ENCODE results near the gene RNF103. TPM values are rescaled to one million over a fixed set of nuclear protein-coding genes. Genes with fewer than 3 reads are reported as not detected.

RNF103 gene
- total and polyA plus RNA-seq, 2 of the 8 experiments (the other 6 are each of a cell fraction or from before 2014, with no cell fraction given), result 3.3 to 7.4 TPM

DNA sequence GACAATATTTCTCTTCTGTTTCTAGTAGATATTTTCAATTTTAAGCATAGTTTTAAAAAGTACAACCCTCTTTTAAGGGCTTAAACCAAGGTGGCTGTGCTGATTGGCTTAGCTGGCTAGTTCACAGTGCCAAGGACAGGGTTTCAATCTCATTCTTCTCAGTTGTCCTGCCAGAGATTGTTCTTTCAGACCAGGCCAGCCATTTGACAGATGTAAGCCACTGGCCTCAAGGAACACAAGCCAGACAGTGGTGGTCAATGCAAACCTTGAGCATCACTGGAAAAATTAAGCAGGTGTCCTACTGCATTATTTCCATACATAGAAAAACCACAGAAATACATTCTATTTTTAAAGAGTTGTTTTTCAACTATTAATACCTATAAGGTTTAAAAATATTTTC lies 5.9 kb downstream of the RNF103 start:
- H3K14ac ChIP-seq (ENCODE audit: insufficient read length), result no peak overlapping the region
- H3K23me2 ChIP-seq (ENCODE audit: low read depth, low read length), result peaks cover 7% of the 10 kb centered on the region; the same call in 1 of the 2 replicates
- no peak overlapping the region for H2BK15ac ChIP-seq (ENCODE audit: low read length)
- H2BK12ac ChIP-seq (ENCODE audit: low read depth, low read length), result no peak overlapping the region
- no peak overlapping the region for H4K5ac ChIP-seq (ENCODE audit: insufficient read length, low read depth, low read length)
- H3K23ac ChIP-seq (ENCODE audit: insufficient read length), result no peak overlapping the region
- H2BK5ac ChIP-seq (ENCODE audit: low read depth, low read length), result no peak overlapping the region
- H4K91ac ChIP-seq (replicated peaks; ENCODE audit: insufficient read length, low read length), result no peak overlapping the region
- H3K9me3 ChIP-seq (ENCODE audit: insufficient read depth in 2 of 2, low read depth in 1 of 2, low read length in 1 of 2), result no peaks in the 10 kb centered on the region
- no peak overlapping the region for H4K8ac ChIP-seq (ENCODE audit: extremely low read depth, insufficient read depth, low read length)
- H3K9ac ChIP-seq (replicated peaks in 1 of 4; ENCODE audit: extremely low read depth in 1 of 4, low read depth in 3 of 4, low read length in 3 of 4), result no peak overlapping the region
- FAIRE-seq (no peak), DNase-seq (ENCODE audit: low read depth in 1 of 2, low spot score in 2 of 2) (no peak)
- no peak overlapping the region for H3K56ac ChIP-seq (replicated peaks; ENCODE audit: insufficient read length, low read depth, low read length)
- ChIA-PET POLR2A (ENCODE audit: partially characterized antibody) (no interaction called here), CTCF (ENCODE audit: partially characterized antibody) (no interaction called here)
- no peak overlapping the region for H2AFZ ChIP-seq (ENCODE audit: low read length)
- peaks cover 0 to 2% of the 10 kb centered on the region in 2 experiments for H4K20me1 ChIP-seq (replicated peaks in 1 of 2; ENCODE audit: control insufficient read depth in 1 of 2, insufficient read depth in 2 of 2, low read length in 2 of 2)
- H3K79me1 ChIP-seq (ENCODE audit: low read depth, low read length), result no peaks in the 10 kb centered on the region; the same call in 1 of the 2 replicates
- no peak overlapping the region for H3K4ac ChIP-seq (replicated peaks; ENCODE audit: insufficient read length, low read depth, low read length)
- H3K27me3 ChIP-seq (replicated peaks in 1 of 4; ENCODE audit: control insufficient read depth in 3 of 4, extremely low read depth in 1 of 4, insufficient read depth in 3 of 4, low read length in 3 of 4), result peaks cover 0 to 1% (median 0%) of the 10 kb centered on the region in 4 experiments; a peak in 1 of 7 replicates
- no peak overlapping the region for H2BK20ac ChIP-seq (ENCODE audit: low read length)
- H3K4me1 ChIP-seq (replicated peaks in 1 of 4; ENCODE audit: control insufficient read depth in 3 of 4, insufficient read depth in 4 of 4, low read length in 3 of 4), result no peaks in the 10 kb centered on the region
- no peak overlapping the region for H3K18ac ChIP-seq (ENCODE audit: extremely low read depth, low read length)
- H2BK120ac ChIP-seq (replicated peaks; ENCODE audit: low read depth, low read length), result no peak overlapping the region
- H3K79me2 ChIP-seq (ENCODE audit: control insufficient read depth in 1 of 2, insufficient read depth in 2 of 2, low read length in 2 of 2), result peaks cover 0 to 13% of the 10 kb centered on the region in 2 experiments; a peak in 2 of 4 replicates
- no peak overlapping the region for H3K4me2 ChIP-seq (ENCODE audit: insufficient read depth in 1 of 2, low read depth in 2 of 2, low read length in 2 of 2)
- H2AK5ac ChIP-seq (ENCODE audit: low read depth, low read length), result no peak overlapping the region
- H3K36me3 ChIP-seq (ENCODE audit: control insufficient read depth in 2 of 4, insufficient read depth in 4 of 4, low read length in 3 of 4), result peaks cover 0 to 5% (median 0%) of the 10 kb centered on the region in 4 experiments; a peak in 2 of 8 replicates
- H3K27ac ChIP-seq (ENCODE audit: low read depth, low read length), result no peak overlapping the region
- H3K4me3 ChIP-seq (ENCODE audit: extremely low read depth in 1 of 4, insufficient read depth in 2 of 4, low read depth in 3 of 4, low read length in 4 of 4), result no peak overlapping the region
- TF ChIP-seq TBP (IDR thresholded peaks at IDR 0.05; ENCODE audit: low read depth, low read length), result no peak
- no peak for TF ChIP-seq EP300 (IDR thresholded peaks at IDR 0.05; ENCODE audit: borderline replicate concordance in 1 of 2, low read depth in 2 of 2, low read length in 2 of 2)
- no peak for TF ChIP-seq BRCA1 (IDR thresholded peaks at IDR 0.05; ENCODE audit: low read depth, low read length)
- TF ChIP-seq, protein P1, sequence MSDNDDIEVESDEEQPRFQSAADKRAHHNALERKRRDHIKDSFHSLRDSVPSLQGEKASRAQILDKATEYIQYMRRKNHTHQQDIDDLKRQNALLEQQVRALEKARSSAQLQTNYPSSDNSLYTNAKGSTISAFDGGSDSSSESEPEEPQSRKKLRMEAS (IDR thresholded peaks at IDR 0.05), result no peak
- TF ChIP-seq TAF7 (optimal IDR thresholded peaks at IDR 0.05; ENCODE audit: borderline replicate concordance, low read depth, low read length), result no peak
- TF ChIP-seq KDM5A (IDR thresholded peaks at IDR 0.05; ENCODE audit: low read length), result no peak
- TF ChIP-seq CBX5 (IDR thresholded peaks at IDR 0.05; ENCODE audit: low read depth, low read length), result no peak
- no peak for TF ChIP-seq HDAC2 (IDR thresholded peaks at IDR 0.05; ENCODE audit: borderline replicate concordance in 1 of 2, low read depth in 2 of 2, low read length in 2 of 2)
- no peak for TF ChIP-seq GABPA (IDR thresholded peaks at IDR 0.05; ENCODE audit: borderline replicate concordance, insufficient read depth, low read length)
- no peak for TF ChIP-seq ZNF274 (IDR thresholded peaks at IDR 0.05; ENCODE audit: borderline replicate concordance, extremely low read depth, low read length)
- TF ChIP-seq ASH2L (IDR thresholded peaks at IDR 0.05; ENCODE audit: low read length), result no peak
- TF ChIP-seq JUND (IDR thresholded peaks at IDR 0.05; ENCODE audit: low read length), result no peak
- TF ChIP-seq SAP30 (IDR thresholded peaks at IDR 0.05; ENCODE audit: insufficient read depth, insufficient replicate concordance, low read length), result no peak

Data from H1 (cell line).